ENCODE data around the gene HOXD11. TPM values are rescaled to one million over a fixed set of nuclear protein-coding genes. Genes with fewer than 3 reads are reported as not detected.
A peak's percentile ranks its signal among the peaks of the same experiment; 100 is the strongest.

HOXD11 gene
- total and polyA plus RNA-seq, 2 of the 13 experiments (the other 11 are each of a cell fraction or from before 2014, with no cell fraction given): not detected

DNA sequence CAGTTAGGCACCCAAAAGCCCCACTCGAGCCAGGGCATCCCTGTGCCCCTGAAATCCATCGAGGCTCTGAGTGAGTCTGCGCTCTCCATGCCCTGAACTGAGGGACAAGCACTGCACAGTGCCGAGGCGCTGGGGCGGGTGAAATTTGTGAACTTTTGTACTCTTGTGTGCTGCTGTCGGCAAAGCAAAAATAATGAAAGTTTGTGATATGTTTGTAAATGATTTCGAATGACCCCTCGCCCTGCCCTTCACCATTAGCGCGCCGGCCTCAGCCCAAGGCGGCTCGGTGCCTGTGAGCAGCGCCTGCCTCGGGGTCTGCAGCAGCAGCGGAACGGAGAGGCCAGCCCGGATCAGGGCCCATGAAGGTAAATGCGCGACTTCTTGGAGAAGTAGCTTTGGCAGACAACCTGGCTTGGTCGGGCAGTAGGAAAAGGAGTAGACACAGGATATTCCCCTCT, 42.4 kb downstream of the HOXD11 start:
- ATAC-seq (peak; percentile 62), FAIRE-seq (no peak), DNase-seq (ENCODE audit: low spot score) (no peak)
- Histone ChIP-seq H3K4me1 (ENCODE audit: insufficient read depth, low read length) (peaks cover 21% of the 10 kb centered on the region), H3K9me3 (ENCODE audit: low read length) (no peaks in the 10 kb centered on the region), H3K79me2 (ENCODE audit: insufficient read depth, low read length) (no peaks in the 10 kb centered on the region), H4K20me1 (ENCODE audit: insufficient read depth, low read length) (no peaks in the 10 kb centered on the region), H2AFZ (ENCODE audit: low read length) (no peak overlapping the region), H3K27ac (ENCODE audit: extremely low read length, insufficient read depth, low read length) (no peak overlapping the region), H3K36me3 (replicated peaks in 1 of 2; ENCODE audit: control insufficient read depth in 1 of 2, insufficient read depth in 2 of 2, low read length in 2 of 2) (no peaks in the 10 kb centered on the region), H3K27me3 (ENCODE audit: control insufficient read depth in 1 of 2, insufficient read depth in 2 of 2, low read length in 2 of 2) (peaks cover 19 to 91% of the 10 kb centered on the region in 2 experiments), H3K4me3 (replicated peaks in 1 of 3; ENCODE audit: insufficient read depth in 1 of 3, low read depth in 2 of 3, low read length in 3 of 3) (peak overlapping the region in 1 of 3 experiments; percentile 37; a peak in 1 of 6 replicates), H3K4me2 (ENCODE audit: low read depth, low read length) (peak overlapping the region; percentile 37), H3K9ac (ENCODE audit: insufficient read depth, low read depth, low read length) (no peak overlapping the region)
- intact Hi-C loops (cut with micrococcal nuclease; ENCODE audit: unreplicated experiment) (no loop called here), in situ Hi-C loops (cut with HindIII; ENCODE audit: extremely low pct_ligation_motif_present, low pct_unique_long_range_greater_than_20kb) (no loop called here)
- WGBS (ENCODE audit: low lambda C conversion rate): 15% methylated on average over 22 of the region's 22 CpGs
- BruUV-seq (replicated peaks): no TSS peak
- TF ChIP-seq, protein P1, sequence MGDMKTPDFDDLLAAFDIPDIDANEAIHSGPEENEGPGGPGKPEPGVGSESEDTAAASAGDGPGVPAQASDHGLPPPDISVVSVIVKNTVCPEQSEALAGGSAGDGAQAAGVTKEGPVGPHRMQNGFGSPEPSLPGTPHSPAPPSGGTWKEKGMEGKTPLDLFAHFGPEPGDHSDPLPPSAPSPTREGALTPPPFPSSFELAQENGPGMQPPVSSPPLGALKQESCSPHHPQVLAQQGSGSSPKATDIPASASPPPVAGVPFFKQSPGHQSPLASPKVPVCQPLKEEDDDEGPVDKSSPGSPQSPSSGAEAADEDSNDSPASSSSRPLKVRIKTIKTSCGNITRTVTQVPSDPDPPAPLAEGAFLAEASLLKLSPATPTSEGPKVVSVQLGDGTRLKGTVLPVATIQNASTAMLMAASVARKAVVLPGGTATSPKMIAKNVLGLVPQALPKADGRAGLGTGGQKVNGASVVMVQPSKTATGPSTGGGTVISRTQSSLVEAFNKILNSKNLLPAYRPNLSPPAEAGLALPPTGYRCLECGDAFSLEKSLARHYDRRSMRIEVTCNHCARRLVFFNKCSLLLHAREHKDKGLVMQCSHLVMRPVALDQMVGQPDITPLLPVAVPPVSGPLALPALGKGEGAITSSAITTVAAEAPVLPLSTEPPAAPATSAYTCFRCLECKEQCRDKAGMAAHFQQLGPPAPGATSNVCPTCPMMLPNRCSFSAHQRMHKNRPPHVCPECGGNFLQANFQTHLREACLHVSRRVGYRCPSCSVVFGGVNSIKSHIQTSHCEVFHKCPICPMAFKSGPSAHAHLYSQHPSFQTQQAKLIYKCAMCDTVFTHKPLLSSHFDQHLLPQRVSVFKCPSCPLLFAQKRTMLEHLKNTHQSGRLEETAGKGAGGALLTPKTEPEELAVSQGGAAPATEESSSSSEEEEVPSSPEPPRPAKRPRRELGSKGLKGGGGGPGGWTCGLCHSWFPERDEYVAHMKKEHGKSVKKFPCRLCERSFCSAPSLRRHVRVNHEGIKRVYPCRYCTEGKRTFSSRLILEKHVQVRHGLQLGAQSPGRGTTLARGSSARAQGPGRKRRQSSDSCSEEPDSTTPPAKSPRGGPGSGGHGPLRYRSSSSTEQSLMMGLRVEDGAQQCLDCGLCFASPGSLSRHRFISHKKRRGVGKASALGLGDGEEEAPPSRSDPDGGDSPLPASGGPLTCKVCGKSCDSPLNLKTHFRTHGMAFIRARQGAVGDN (CRISPR knock-in tag; IDR thresholded peaks at IDR 0.05): peak; percentile 56
- TF ChIP-seq ZNF292 (CRISPR knock-in tag; IDR thresholded peaks at IDR 0.05; ENCODE audit: borderline replicate concordance, low read depth) (no peak), NRL (CRISPR knock-in tag; IDR thresholded peaks at IDR 0.05; ENCODE audit: borderline replicate concordance) (0 out of 2 replicates have a peak, but pooled peaks have one; percentile 20), SALL1 (CRISPR knock-in tag; IDR thresholded peaks at IDR 0.05) (peak; percentile 10; the same call in 1 of the 2 replicates), NBN (conservative IDR thresholded peaks at IDR 0.05) (no peak), PTBP1 (IDR thresholded peaks at IDR 0.05; ENCODE audit: low read depth, low read length, poor library complexity, severe bottlenecking) (no peak), DMTF1 (CRISPR knock-in tag; IDR thresholded peaks at IDR 0.05) (no peak), SMARCE1 (IDR thresholded peaks at IDR 0.05; ENCODE audit: borderline replicate concordance) (no peak), ZNF251 (CRISPR knock-in tag; IDR thresholded peaks at IDR 0.05) (no peak), ZNF572 (CRISPR knock-in tag; IDR thresholded peaks at IDR 0.05) (0 out of 2 replicates have a peak, but pooled peaks have one; percentile 23), FOXP1 (IDR thresholded peaks at IDR 0.05) (no peak), FOXP1 (CRISPR knock-in tag; IDR thresholded peaks at IDR 0.05) (no peak), SALL2 (CRISPR knock-in tag; IDR thresholded peaks at IDR 0.05) (no peak)
- POLR2A ChIA-PET: no interaction called here
- CTCF ChIA-PET (ENCODE audit: low intra/inter-chr PET ratio, low total read pairs): no interaction called here
